Activated CD8-positive, alpha-beta memory T cell treated with anti-CD3 and anti-CD28 coated beads, Interleukin-2, amount 50 U/mL, for 24 hours (primary cell): ENCODE results near the gene PELI1.

Source experiments
- DNase-seq: peaks from one replicate; pipeline ENCODE4 v3.0.0-alpha.2; 2020; ENCODE audit errors: extremely low read depth

Gene PELI1

GRCh38 chr2:64153811-64154210 lies 9.6 kb upstream of the PELI1 start:
- DNase-seq, result no peak

- DNase-seq, result no peak
These were observed 7.3 kb upstream of the PELI1 start for GRCh38 chr2:64151476-64151875.

GRCh38 chr2:64145714-64146113 lies 1.5 kb upstream of the PELI1 start:
- no peak for DNase-seq

DNA sequence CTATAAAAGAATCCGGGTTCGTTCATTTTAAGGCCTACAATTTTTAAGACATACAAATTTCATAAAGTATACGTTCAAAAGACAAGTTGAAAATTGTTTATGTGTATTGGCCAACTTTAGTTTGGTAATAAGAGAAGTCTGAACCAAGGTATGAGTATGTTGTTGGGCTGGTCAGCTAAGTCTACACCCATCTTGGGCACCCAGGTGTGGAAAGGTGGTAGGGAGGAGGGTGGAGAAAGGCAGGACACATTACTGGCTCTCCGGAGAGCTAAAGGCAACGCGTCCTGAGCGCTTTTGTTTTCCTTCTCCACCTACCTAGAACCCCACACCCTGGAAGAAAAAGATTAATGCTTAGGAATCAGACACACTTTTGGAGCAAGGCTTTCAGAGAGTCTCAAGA lies 899 bp upstream of the PELI1 start:
- DNase-seq, result no peak

DNA sequence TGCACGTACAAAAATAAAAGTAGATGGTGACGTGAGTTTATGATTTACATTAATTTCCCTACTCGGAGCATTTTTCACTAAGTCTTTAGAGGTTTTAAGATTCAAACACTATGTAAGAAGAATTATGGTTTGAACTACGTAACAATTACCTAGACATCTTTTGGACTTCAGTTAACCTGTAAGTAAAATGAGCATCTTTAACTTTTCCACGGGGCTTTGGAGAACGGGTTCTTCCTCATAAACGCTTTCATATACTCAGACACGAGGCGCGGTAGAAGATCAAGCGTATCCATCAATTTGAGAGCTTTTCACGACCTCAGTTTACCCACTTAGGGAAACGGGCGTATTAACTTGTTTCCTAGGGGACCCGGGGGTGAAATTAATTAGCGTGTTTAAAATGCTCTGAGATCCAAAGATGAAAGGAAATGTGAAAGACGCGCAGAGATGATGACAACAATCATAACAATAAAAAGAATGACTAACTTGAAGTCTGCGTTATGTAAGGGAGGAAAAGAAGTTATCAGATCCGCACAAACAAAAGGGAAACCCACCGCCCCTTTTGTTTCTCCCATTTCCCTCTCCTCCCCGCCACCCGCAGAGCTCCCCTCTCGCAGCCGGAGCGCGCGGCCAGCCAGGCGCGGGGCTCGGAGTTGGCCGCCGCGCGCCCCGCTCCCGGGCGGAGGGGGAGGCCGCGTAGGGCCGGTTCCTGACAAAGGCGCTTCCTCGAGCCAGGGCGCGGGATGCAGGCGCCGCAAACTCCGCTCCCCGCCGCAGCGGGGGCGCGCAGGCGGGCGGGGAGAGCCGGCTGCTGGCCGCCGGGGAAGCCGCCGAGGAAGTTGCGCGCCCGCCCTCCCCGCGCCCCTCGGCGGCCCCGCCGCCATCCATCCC lies 807 bp downstream of the PELI1 start:
- no peak for DNase-seq

DNA sequence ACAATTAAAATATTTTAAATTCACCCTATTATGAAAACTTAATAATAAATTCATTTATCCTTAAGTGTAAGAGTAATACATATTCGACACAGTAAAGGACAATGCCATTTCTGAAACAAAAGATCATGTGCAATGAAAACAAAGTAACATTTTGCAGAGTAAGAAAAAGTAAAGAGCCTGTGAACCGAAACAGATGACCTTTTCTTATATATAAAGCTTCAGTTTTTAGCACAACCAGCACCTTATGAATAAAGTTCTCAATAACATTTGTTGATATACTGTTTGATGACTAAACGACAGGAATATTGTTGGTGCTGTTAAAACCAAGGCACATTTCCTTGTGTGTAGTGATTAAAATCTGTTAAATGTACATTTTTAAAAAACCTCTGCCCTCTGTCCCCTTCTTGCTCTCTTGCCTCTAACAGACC lies 1.5 kb downstream of the PELI1 start:
- DNase-seq, result no peak

- no peak for DNase-seq
These were observed 2.4 kb downstream of the PELI1 start for GRCh38 chr2:64141674-64142405.

- no peak for DNase-seq
These were observed 3.5 kb downstream of the PELI1 start for GRCh38 chr2:64140665-64141200.

DNA sequence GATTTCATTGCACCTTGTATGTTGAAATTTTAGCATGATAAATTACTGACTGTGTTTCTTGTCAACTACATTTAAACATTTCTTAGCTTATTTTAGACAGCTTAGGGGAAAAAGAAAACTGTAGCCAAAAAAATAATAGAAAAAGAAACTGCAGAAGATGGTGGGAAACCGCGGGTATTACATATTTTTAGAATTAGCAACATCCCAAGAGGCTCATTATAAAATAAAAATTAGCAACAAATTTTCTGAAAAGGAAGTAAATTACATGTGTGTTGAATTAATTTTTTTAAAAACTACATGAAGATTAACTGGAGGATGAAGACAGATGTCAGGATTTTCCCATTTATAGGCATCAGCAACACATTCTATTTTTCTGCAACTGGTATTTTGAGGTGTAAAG lies 4.3 kb downstream of the PELI1 start:
- DNase-seq, result no peak

- no peak for DNase-seq
These were observed 6.2 kb downstream of the PELI1 start for GRCh38 chr2:64137996-64138395.

- DNase-seq, result no peak
These were observed 6.7 kb downstream of the PELI1 start for GRCh38 chr2:64137567-64137966.

GRCh38 chr2:64135421-64135820 lies 8.8 kb downstream of the PELI1 start:
- DNase-seq, result no peak

GRCh38 chr2:64134813-64135212 lies 9.4 kb downstream of the PELI1 start:
- no peak for DNase-seq

DNA sequence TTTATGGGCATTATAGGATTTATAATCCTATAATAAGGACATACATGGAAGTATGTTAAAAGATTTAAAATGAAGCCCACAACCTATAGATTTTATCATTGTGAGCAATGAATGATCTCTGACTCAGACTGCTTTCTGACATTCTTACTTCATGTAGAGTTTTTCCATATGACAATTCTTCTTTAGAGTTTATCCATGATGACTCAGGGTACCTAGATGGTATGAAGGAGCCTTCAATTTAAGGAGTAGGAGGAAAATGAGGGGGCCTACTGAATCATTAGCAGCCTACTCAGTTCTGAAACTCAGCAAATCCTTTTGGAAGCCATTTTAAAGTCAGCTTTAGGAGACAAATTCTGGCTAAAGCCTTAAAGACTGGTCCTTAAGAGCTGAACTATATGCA lies 10.4 kb downstream of the PELI1 start:
- no peak for DNase-seq

DNA sequence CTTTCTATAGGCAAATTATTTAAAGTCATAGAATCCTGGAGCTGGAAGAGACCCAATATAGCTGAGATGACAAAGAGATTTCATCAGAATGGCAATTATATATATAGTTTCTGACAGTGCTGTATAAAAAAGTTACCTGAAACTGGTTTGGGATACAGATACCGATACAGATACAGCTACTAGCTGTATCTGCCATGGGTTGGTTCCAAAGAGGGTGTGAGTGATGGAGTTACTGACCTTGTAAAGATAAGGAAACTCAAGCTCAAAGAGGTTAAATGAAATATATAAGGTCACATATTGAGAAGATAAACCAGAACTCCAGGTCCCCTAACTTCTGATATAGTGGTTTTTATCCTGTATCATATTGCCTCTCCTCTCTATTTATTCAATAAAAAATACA lies 10.9 kb downstream of the PELI1 start:
- no peak for DNase-seq

- no peak for DNase-seq
These were observed 13.9 kb downstream of the PELI1 start for GRCh38 chr2:64130333-64130732.

DNA sequence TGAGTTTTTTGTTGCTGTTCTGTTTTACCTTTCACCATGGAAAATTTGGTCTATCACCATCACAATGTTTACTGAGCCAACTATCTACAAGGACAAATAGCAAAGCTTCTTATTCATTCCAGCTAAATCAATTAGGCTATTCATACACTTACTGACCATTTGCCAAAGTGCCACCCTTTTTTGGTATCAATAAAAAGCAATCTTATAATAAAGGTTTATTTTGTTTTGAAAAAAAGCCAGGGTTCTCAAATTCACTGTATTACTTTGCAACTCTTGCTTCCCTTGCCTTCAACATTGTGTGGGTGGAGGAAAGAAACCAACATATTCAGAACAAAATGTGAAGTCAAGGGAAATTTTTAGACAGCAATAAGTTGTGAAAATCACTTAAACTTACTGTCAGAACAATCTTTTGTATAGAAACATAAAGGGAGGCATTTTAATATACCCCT lies 15.3 kb downstream of the PELI1 start:
- DNase-seq, result no peak

GRCh38 chr2:64128406-64128805 lies 15.8 kb downstream of the PELI1 start:
- DNase-seq, result no peak

GRCh38 chr2:64127119-64127518 lies 17.1 kb downstream of the PELI1 start:
- DNase-seq, result no peak

- no peak for DNase-seq
These were observed 17.6 kb downstream of the PELI1 start for GRCh38 chr2:64126601-64127000.

DNA sequence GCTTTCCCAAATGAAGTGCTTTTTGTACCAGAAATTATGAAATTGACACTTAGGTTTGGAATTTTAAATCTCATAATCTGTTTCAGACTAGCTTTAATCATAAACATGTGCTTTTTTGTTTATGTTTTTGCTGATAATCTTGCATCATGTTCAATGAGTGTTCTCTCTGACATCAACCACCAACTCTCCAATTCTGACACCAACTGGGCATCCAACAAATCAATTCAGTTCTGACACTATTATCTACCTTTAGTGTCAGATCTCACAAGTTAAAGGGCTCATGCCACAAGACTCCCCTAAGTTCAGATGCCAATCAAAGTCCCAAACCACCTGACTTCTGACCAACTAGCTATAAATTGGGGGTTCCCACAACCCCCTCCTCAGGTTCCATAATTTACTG lies 19.6 kb downstream of the PELI1 start:
- no peak for DNase-seq

GRCh38 chr2:64124168-64124567 lies 20.1 kb downstream of the PELI1 start:
- DNase-seq, result no peak

DNA sequence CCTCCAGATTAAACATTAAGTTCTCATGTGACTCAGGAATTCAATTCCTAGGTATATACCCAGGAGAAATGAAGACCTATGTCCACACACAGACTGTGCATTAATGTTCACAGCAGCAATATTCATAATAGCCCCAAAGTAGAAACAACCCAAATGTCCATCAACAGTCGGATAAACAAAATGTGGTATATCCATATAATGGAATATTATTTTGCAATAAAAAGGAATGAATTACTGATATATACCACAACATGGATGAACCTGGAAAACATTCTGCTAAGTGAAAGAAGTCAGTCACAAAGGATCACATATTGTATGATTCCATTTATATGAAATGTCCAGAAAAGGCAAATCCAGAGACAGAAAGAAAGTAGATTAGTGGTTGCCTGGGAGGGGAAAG lies 20.5 kb downstream of the PELI1 start:
- no peak for DNase-seq
